ENCODE measurements around the gene AHCY. TPM values are rescaled to one million over a fixed set of nuclear protein-coding genes. Genes with fewer than 3 reads are reported as not detected.
"Not testable (repeated sequence)": the region's sequence is repeated elsewhere in the genome, so short reads cannot be mapped to it uniquely, and the experiment has no call there.

The AHCY gene
- polyA plus RNA-seq, 3 donors, result 197 to 218 (median 209) TPM

- no peak for DNase-seq
These were observed 2.2 kb downstream of the AHCY start for GRCh38 chr20:34300809-34301586.

- no peak for DNase-seq
These were observed 2.8 kb downstream of the AHCY start for GRCh38 chr20:34300256-34300806.

GRCh38 chr20:34299556-34300255, 3.4 kb downstream of the AHCY start:
- no peak for DNase-seq

GRCh38 chr20:34298294-34298784, 4.8 kb downstream of the AHCY start:
- DNase-seq, result not testable (repeated sequence)

GRCh38 chr20:34296468-34296867, 6.7 kb downstream of the AHCY start:
- no peak for DNase-seq

- no peak for DNase-seq
These were observed 7.9 kb downstream of the AHCY start for GRCh38 chr20:34295284-34295683.

GRCh38 chr20:34294563-34294962, 8.6 kb downstream of the AHCY start:
- DNase-seq, result no peak

- no peak for DNase-seq
These were observed 9.6 kb downstream of the AHCY start for GRCh38 chr20:34293589-34293988.

GRCh38 chr20:34293119-34293518, 10.0 kb downstream of the AHCY start:
- no peak for DNase-seq

- DNase-seq, result no peak
These were observed 10.7 kb downstream of the AHCY start for GRCh38 chr20:34292496-34292895.

- no peak for DNase-seq
These were observed 12.7 kb downstream of the AHCY start for GRCh38 chr20:34290471-34290870.

- DNase-seq, result not testable (repeated sequence)
These were observed 15.7 kb downstream of the AHCY start for GRCh38 chr20:34287500-34287899.

GRCh38 chr20:34285450-34285849, 17.7 kb downstream of the AHCY start:
- DNase-seq, result no peak

- DNase-seq, result no peak
These were observed 19.3 kb downstream of the AHCY start for GRCh38 chr20:34283844-34284243.

GRCh38 chr20:34282041-34282440, 21.1 kb downstream of the AHCY start:
- no peak for DNase-seq

GRCh38 chr20:34281177-34281576, 22.0 kb downstream of the AHCY start:
- DNase-seq, result no peak

- no peak for DNase-seq
These were observed 28.5 kb downstream of the AHCY start for GRCh38 chr20:34274694-34275093.

- no peak for DNase-seq
These were observed 31.2 kb downstream of the AHCY start for GRCh38 chr20:34271956-34272355.

- DNase-seq, result no peak
These were observed 33.0 kb downstream of the AHCY start for GRCh38 chr20:34269996-34270627.

- DNase-seq, result no peak
These were observed 34.1 kb downstream of the AHCY start for GRCh38 chr20:34268851-34269636.

- DNase-seq, result no peak
These were observed 35.0 kb downstream of the AHCY start for GRCh38 chr20:34268145-34268544.

- no peak for DNase-seq
These were observed 39.0 kb downstream of the AHCY start for GRCh38 chr20:34264141-34264540.
